GM19023 (cell line): ENCODE results near the gene RNF115.

Experiments
- ATAC-seq: cut with Tn5 transposase; IDR thresholded peaks from one replicate; pipeline ENCODE4 v1.9.1; 2021; ENCODE audit warnings: mild to moderate bottlenecking, moderate library complexity; ENCODE audit not compliant: unreplicated experiment

The RNF115 gene

GRCh38 chr1:145707183-145707867 lies 116.6 kb downstream of the RNF115 start, which contains the start of gene PDZK1:
Gene PDZK1, minus strand, starts transcription at chr1:145707368. Its CDS starts 19,347 bp downstream, at chr1:145688021.
- no peak for ATAC-seq

GRCh38 chr1:145706086-145706664 lies 117.7 kb downstream of the RNF115 start:
- no peak for ATAC-seq

GRCh38 chr1:145705622-145706021 lies 118.3 kb downstream of the RNF115 start:
- ATAC-seq: no peak

- ATAC-seq: no peak
These were observed 121.1 kb downstream of the RNF115 start for GRCh38 chr1:145702826-145703225.

GRCh38 chr1:145702052-145702451 lies 121.8 kb downstream of the RNF115 start:
- ATAC-seq: no peak

GRCh38 chr1:145701306-145701862 lies 122.5 kb downstream of the RNF115 start:
- ATAC-seq: no peak

- ATAC-seq: no peak
These were observed 127.3 kb downstream of the RNF115 start for GRCh38 chr1:145696630-145696960.

- ATAC-seq: no peak
These were observed 127.9 kb downstream of the RNF115 start for GRCh38 chr1:145695821-145696629.

- ATAC-seq: no peak
These were observed 131.0 kb downstream of the RNF115 start for GRCh38 chr1:145692785-145693443.

- ATAC-seq: peak; percentile 69
These were observed 133.0 kb downstream of the RNF115 start for GRCh38 chr1:145690587-145691558.

GRCh38 chr1:145689922-145690321 lies 134.0 kb downstream of the RNF115 start:
- no peak for ATAC-seq

- no peak for ATAC-seq
These were observed 135.0 kb downstream of the RNF115 start for GRCh38 chr1:145688924-145689323.
